ENCODE data around the gene TRAFD1.

Gene TRAFD1

GRCh38 chr12:112131686-112132085 is 6.3 kb downstream of the TRAFD1 start:
- TF ChIP-seq GATA3 (IDR thresholded peaks at IDR 0.05; ENCODE audit: low read depth, low read length) (no peak), GATA2 (IDR thresholded peaks at IDR 0.05; ENCODE audit: low read depth, low read length) (no peak)

- TF ChIP-seq GATA2 (IDR thresholded peaks at IDR 0.05; ENCODE audit: low read depth, low read length) (no peak), GATA3 (IDR thresholded peaks at IDR 0.05; ENCODE audit: low read depth, low read length) (no peak)
Observed at GRCh38 chr12:112133418-112133817, 8.1 kb downstream of the TRAFD1 start.

- TF ChIP-seq GATA3 (IDR thresholded peaks at IDR 0.05; ENCODE audit: low read depth, low read length) (no peak), GATA2 (IDR thresholded peaks at IDR 0.05; ENCODE audit: low read depth, low read length) (no peak)
Observed at GRCh38 chr12:112134731-112135130, 9.4 kb downstream of the TRAFD1 start.

DNA sequence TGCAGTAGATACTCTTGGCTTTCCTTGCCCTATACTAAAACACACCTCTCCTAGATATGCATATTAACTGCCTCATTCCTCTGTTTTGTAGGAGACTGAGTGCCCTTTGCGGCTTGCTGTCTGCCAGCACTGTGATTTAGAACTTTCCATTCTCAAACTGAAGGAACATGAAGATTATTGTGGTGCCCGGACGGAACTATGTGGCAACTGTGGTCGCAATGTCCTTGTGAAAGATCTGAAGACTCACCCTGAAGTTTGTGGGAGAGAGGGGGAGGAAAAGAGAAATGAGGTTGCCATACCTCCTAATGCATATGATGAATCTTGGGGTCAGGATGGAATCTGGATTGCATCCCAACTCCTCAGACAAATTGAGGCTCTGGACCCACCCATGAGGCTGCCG is 15.4 kb downstream of the TRAFD1 start:
- no peak for TF ChIP-seq GATA2 (IDR thresholded peaks at IDR 0.05; ENCODE audit: low read depth, low read length)
- TF ChIP-seq GATA3 (IDR thresholded peaks at IDR 0.05; ENCODE audit: low read depth, low read length) = no peak

- TF ChIP-seq GATA3 (IDR thresholded peaks at IDR 0.05; ENCODE audit: low read depth, low read length) (no peak), GATA2 (IDR thresholded peaks at IDR 0.05; ENCODE audit: low read depth, low read length) (no peak)
Observed at GRCh38 chr12:112146123-112146522, 20.8 kb downstream of the TRAFD1 start.

GRCh38 chr12:112148031-112148513 is 22.7 kb downstream of the TRAFD1 start:
- TF ChIP-seq GATA3 (IDR thresholded peaks at IDR 0.05; ENCODE audit: low read depth, low read length) (no peak), GATA2 (IDR thresholded peaks at IDR 0.05; ENCODE audit: low read depth, low read length) (no peak)

DNA sequence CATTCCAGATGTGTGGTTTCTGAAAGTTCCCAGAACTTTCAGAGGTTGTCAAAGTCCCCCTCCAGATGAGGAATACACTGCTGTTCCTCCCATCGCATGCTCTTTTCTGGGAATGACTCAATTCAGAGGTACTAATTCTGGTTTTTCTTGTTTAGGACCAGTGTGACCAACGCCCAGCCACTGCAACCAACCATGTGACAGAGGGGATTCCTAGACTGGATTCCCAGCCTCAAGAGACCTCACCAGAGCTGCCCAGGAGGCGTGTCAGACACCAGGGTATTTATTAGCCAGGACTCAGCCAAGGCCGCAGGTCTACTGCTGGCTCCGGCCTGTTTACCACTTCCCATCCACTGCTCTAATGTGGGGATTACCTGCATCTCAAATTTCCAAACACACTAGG is 24.2 kb downstream of the TRAFD1 start:
- TF ChIP-seq GATA3 (IDR thresholded peaks at IDR 0.05; ENCODE audit: low read depth, low read length) (no peak), GATA2 (IDR thresholded peaks at IDR 0.05; ENCODE audit: low read depth, low read length) (no peak)

- no peak for TF ChIP-seq GATA2 (IDR thresholded peaks at IDR 0.05; ENCODE audit: low read depth, low read length)
- TF ChIP-seq GATA3 (IDR thresholded peaks at IDR 0.05; ENCODE audit: low read depth, low read length) = no peak
Observed at GRCh38 chr12:112151766-112152541, 26.6 kb downstream of the TRAFD1 start.

DNA sequence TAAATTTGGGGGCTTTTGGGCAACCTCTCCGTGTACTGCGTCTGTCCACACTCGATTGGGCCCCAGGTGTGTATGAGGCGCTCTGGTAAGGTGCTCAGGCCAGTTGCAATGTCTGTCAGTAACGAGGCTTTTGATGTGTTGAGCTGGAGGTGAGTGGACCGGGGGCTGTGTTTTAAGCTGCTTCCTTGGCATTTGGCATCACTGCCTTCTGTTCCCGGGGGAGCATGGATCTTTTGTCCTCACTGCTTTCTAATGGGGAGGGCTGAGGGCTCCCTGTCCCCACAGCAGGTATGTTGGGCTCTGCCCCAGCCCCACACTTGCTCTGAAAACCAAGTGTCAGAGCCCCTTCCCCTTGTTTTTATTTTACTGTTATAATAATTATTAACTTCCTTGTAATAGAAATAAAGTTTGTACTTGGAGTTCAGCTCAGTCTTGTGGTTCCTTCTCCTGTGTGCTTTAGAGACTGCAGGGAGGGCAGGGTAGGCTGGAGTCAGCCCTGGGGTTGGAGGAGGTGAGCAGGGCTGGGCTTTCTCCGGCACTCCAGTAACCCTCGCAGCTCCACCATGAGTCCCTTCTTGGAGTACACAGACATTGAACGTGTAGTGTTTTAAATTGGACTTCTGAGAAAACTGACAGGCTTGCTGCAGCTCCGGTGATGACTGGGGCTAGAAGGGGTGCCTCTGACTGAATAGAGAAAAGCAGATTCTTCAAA is 28.0 kb downstream of the TRAFD1 start:
- TF ChIP-seq GATA3 (IDR thresholded peaks at IDR 0.05; ENCODE audit: low read depth, low read length) (no peak), GATA2 (IDR thresholded peaks at IDR 0.05; ENCODE audit: low read depth, low read length) (no peak)

- TF ChIP-seq GATA2 (IDR thresholded peaks at IDR 0.05; ENCODE audit: low read depth, low read length) (no peak), GATA3 (IDR thresholded peaks at IDR 0.05; ENCODE audit: low read depth, low read length) (no peak)
Observed at GRCh38 chr12:112153893-112154219, 28.5 kb downstream of the TRAFD1 start.

GRCh38 chr12:112159146-112159541 is 33.8 kb downstream of the TRAFD1 start:
- TF ChIP-seq GATA2 (IDR thresholded peaks at IDR 0.05; ENCODE audit: low read depth, low read length) = no peak
- no peak for TF ChIP-seq GATA3 (IDR thresholded peaks at IDR 0.05; ENCODE audit: low read depth, low read length)

- TF ChIP-seq GATA3 (IDR thresholded peaks at IDR 0.05; ENCODE audit: low read depth, low read length) (no peak), GATA2 (IDR thresholded peaks at IDR 0.05; ENCODE audit: low read depth, low read length) (no peak)
Observed at GRCh38 chr12:112160611-112161010, 35.3 kb downstream of the TRAFD1 start.

GRCh38 chr12:112161711-112162110 is 36.4 kb downstream of the TRAFD1 start:
- TF ChIP-seq GATA2 (IDR thresholded peaks at IDR 0.05; ENCODE audit: low read depth, low read length) (no peak), GATA3 (IDR thresholded peaks at IDR 0.05; ENCODE audit: low read depth, low read length) (no peak)

DNA sequence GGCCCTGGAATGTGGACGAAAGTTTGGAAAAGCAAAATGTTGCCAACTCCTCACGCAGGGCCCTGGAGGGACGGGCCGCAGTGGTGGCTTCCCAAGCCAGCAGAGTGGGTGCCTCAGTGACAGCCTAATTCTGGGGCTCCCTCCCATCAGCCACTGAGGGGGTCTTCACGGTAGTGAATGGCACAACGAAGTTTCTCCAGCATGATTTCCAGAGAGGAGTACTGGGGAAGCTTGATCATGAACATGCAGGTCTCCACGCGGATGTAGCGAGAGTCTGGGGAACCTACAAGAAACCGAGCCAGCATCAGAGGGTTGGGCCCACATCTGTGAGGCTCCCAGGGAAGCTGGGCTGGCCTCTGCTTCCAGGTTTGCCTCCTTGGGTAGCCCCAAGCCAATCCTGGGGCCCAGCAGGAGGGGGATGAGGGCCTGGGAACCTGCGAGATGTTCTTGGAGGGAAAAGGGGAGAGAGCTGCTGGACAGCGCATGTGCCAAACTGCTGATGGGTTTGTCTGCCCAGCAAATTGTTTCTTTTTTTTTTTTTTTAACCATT is 37.0 kb downstream of the TRAFD1 start:
- TF ChIP-seq GATA2 (IDR thresholded peaks at IDR 0.05; ENCODE audit: low read depth, low read length) (no peak), GATA3 (IDR thresholded peaks at IDR 0.05; ENCODE audit: low read depth, low read length) (no peak)

DNA sequence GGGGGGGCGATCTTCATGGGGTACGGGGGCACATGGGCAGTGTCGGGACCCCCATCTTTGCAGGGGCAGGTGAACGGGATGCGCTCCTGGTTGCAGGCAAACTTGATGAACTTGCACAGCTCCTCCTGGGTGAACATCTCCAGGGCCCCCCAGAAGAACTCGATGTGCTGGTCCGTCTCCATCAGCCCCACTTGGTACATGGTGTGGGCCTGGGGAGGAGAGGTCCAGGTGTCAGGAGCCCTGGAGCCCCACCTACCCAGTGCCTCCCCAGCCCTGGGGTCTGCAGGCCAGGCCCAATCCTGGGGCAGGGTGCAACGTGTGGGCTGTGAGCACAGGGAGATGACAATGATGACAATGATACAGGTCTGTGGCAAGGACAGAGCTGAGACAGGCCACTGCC is 37.7 kb downstream of the TRAFD1 start:
- TF ChIP-seq GATA3 (IDR thresholded peaks at IDR 0.05; ENCODE audit: low read depth, low read length) (no peak), GATA2 (IDR thresholded peaks at IDR 0.05; ENCODE audit: low read depth, low read length) (no peak)

Measured in SH-SY5Y (cell line).